ENCODE measurements around the gene WDFY2. TPM values are rescaled to one million over a fixed set of nuclear protein-coding genes. Genes with fewer than 3 reads are reported as not detected.

Gene WDFY2
- total RNA-seq, 1 experiment from 2014 or later, result 26.4 TPM

GRCh38 chr13:51746802-51747201, 162.5 kb downstream of the WDFY2 start:
- Mint-ChIP-seq H3K9me3 (peaks cover 17 to 19% of the 10 kb centered on the region in 2 experiments; a peak in 4 of 5 replicates), H3K27ac (no peak overlapping the region), H3K27me3 (ENCODE audit: low read depth) (no peaks in the 10 kb centered on the region), H3K36me3 (ENCODE audit: insufficient read depth in 1 of 3, low read depth in 3 of 3) (peaks cover 30 to 47% (median 32%) of the 10 kb centered on the region in 3 experiments), H3K4me3 (no peak overlapping the region), H3K4me1 (no peaks in the 10 kb centered on the region)
- Histone ChIP-seq H2BK12ac (ENCODE audit: insufficient read length, low read depth, low read length) (no peak overlapping the region), H3K18ac (ENCODE audit: insufficient read length, low read depth, low read length) (no peak overlapping the region), H3K56ac (ENCODE audit: insufficient read length, low read depth, low read length) (no peak overlapping the region), H3K23me2 (ENCODE audit: insufficient read length, low read depth, low read length, poor library complexity, severe bottlenecking) (no peaks in the 10 kb centered on the region), H3K27ac (ENCODE audit: insufficient read length, low read depth, low read length) (no peak overlapping the region), H3K14ac (ENCODE audit: insufficient read depth, low read length) (no peak overlapping the region), H3K9ac (ENCODE audit: extremely low read depth, insufficient read length, low read length) (no peak overlapping the region), H4K91ac (ENCODE audit: insufficient read length, low read depth, low read length) (no peak overlapping the region), H4K20me1 (ENCODE audit: control insufficient read depth, insufficient read depth, insufficient read length) (no peaks in the 10 kb centered on the region), H3K27me3 (ENCODE audit: insufficient read depth, low read length) (no peaks in the 10 kb centered on the region), H2AK5ac (ENCODE audit: insufficient read length, low read length) (no peak overlapping the region), H3T11ph (ENCODE audit: low read length) (no peak overlapping the region), H2BK120ac (ENCODE audit: low read depth, low read length, poor library complexity, severe bottlenecking) (no peak overlapping the region), H3K79me2 (ENCODE audit: insufficient read depth, low read length) (no peaks in the 10 kb centered on the region), H4K5ac (ENCODE audit: insufficient read length, low read depth, low read length) (no peak overlapping the region), H2AFZ (ENCODE audit: low read length) (no peak overlapping the region), H4K8ac (replicated peaks; ENCODE audit: insufficient read length, low read depth, low read length) (no peak overlapping the region), H2BK15ac (ENCODE audit: low read depth, low read length) (no peak overlapping the region), H3K4me1 (ENCODE audit: insufficient read depth, low read length) (no peaks in the 10 kb centered on the region), H2BK5ac (ENCODE audit: insufficient read length, low read length) (no peak overlapping the region), H3K4ac (ENCODE audit: low read depth, low read length) (no peak overlapping the region), H3K9me3 (ENCODE audit: control insufficient read depth, low read depth, low read length) (peaks cover 8% of the 10 kb centered on the region), H3K79me1 (ENCODE audit: insufficient read depth, low read depth, low read length, poor library complexity, severe bottlenecking) (no peaks in the 10 kb centered on the region), H3K4me2 (ENCODE audit: insufficient read depth, insufficient read length, low read length) (no peak overlapping the region), H3K23ac (ENCODE audit: insufficient read length, low read depth, low read length) (no peak overlapping the region), H2BK20ac (ENCODE audit: low read depth, low read length, poor library complexity, severe bottlenecking) (no peak overlapping the region)
- no peak for TF ChIP-seq CTCF (conservative IDR thresholded peaks at IDR 0.05)
- WGBS (ENCODE audit: extremely low coverage, insufficient read length, low lambda C conversion rate), result no CpG with 5 or more reads among the region's 2 CpGs
- no peak for DNase-seq
